Suprapubic skin (tissue), 3 donors: Measurements from ENCODE around the gene PITPNM3.

Source experiments
- CTCF ChIP-seq, 2 donors: fragments of 200-600 bp in 1 of 2; fragments of 450-650 bp in 1 of 2; sonication (generic) in 1 of 2; IDR thresholded peaks; one replicate each; pipeline ENCODE4 v1.5.1; 2016 to 2019; ENCODE audit warnings: antibody characterized with exemption in 2 of 2, mild to moderate bottlenecking in 1 of 2, moderate library complexity in 1 of 2
- EP300 ChIP-seq: sonication (generic); formaldehyde crosslinking; IDR thresholded peaks from one replicate; pipeline ENCODE4 v1.6.1; 2017; ENCODE audit warnings: antibody characterized with exemption
- POLR2A ChIP-seq, 2 donors: fragments of 450-650 bp; IDR thresholded peaks; one replicate each; pipeline ENCODE4 v1.6.1; 2017; ENCODE audit warnings: antibody characterized with exemption in 2 of 2, mild to moderate bottlenecking in 2 of 2, moderate library complexity in 2 of 2

DNA sequence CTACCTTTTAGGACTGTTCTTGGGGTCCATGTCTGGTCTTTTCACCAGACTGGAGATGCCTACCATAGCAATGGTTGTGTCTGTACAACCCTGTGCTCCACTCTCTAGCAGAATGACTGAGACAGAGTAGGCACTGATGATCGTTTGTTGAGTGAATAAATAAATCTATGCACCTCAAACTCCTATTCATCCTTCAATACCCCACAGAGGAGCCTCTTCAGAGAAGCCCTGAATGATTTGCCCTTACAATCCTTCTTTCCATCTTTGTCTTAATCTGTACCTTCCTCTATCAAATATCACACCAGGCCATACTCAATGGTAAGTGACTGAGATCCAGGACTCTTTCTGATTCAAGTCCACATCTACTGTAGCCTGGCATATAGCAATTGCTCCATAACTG lies 88.8 kb downstream of the PITPNM3 start:
- no peak for TF ChIP-seq CTCF (IDR thresholded peaks at IDR 0.05)
- TF ChIP-seq POLR2A (IDR thresholded peaks at IDR 0.05), result no peak
- no peak for TF ChIP-seq EP300
